ENCODE data around the gene LIG3. TPM values are rescaled to one million over a fixed set of nuclear protein-coding genes. Genes with fewer than 3 reads are reported as not detected.

Gene LIG3
- total and polyA plus RNA-seq, 2 of the 13 experiments (the other 11 are each of a cell fraction or from before 2014, with no cell fraction given): 34.4 to 36.2 TPM

DNA sequence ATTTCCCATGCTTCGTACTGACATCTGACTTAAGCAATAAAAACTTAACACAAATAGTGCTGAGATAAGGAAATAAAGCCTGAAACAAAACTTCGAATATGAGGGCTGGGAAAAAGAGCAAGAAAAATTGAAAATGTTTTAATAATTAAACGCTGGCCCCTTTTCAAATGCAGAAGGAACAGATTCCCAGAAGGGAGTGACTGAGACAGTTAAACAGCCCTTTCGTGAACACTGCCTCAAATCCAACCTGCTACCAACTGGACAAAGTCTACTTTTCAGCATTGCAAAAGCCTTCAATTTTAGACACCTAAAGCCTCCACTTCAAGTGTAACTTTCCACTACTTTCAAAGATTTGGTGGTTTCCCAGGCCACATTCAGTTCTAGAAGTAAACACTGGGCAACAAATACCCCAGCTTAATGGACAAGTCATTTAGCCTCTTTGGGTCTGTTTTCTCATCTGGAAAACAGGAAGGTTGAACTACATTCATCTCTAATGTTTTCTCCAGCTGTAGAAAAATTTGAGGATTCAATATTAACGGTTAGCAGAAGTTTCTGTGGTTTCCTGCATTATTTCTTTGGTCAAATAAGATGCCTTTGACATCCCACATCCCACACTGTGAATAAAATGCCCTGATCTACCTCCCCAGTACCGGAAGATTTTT is 71.4 kb downstream of the LIG3 start (continued):
- TF ChIP-seq FOXM1 (CRISPR knock-in tag; IDR thresholded peaks at IDR 0.05): no peak
- no peak for TF ChIP-seq SOX13 (IDR thresholded peaks at IDR 0.05)
- peak in 1 of 2 experiments; percentile 56; a peak in 1 of 4 replicates for TF ChIP-seq SOX13 (CRISPR knock-in tag; conservative IDR thresholded peaks at IDR 0.05 in 1 of 2, IDR thresholded peaks at IDR 0.05 in 1 of 2)
- TF ChIP-seq ZNF382 (CRISPR knock-in tag; IDR thresholded peaks at IDR 0.05; ENCODE audit: borderline replicate concordance): no peak
- no peak for TF ChIP-seq CREBL2 (CRISPR knock-in tag; IDR thresholded peaks at IDR 0.05; ENCODE audit: borderline replicate concordance)
- TF ChIP-seq HMGXB4 (CRISPR knock-in tag; IDR thresholded peaks at IDR 0.05; ENCODE audit: borderline replicate concordance in 1 of 2, low read depth in 1 of 2): 0 out of 4 replicates have a peak, but pooled peaks of 1 of the 2 experiments have one; percentile 10
- TF ChIP-seq, protein P1, sequence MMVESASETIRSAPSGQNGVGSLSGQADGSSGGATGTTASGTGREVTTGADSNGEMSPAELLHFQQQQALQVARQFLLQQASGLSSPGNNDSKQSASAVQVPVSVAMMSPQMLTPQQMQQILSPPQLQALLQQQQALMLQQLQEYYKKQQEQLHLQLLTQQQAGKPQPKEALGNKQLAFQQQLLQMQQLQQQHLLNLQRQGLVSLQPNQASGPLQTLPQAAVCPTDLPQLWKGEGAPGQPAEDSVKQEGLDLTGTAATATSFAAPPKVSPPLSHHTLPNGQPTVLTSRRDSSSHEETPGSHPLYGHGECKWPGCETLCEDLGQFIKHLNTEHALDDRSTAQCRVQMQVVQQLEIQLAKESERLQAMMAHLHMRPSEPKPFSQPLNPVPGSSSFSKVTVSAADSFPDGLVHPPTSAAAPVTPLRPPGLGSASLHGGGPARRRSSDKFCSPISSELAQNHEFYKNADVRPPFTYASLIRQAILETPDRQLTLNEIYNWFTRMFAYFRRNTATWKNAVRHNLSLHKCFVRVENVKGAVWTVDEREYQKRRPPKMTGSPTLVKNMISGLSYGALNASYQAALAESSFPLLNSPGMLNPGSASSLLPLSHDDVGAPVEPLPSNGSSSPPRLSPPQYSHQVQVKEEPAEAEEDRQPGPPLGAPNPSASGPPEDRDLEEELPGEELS (CRISPR knock-in tag; IDR thresholded peaks at IDR 0.05): peak; percentile 81
- TF ChIP-seq EP300 (IDR thresholded peaks at IDR 0.05; ENCODE audit: low read depth in 2 of 2, low read length in 2 of 2): peak in 1 of 2 experiments; percentile 65; a peak in 1 of 4 replicates
- no peak for TF ChIP-seq EP300 (CRISPR knock-in tag; IDR thresholded peaks at IDR 0.05; ENCODE audit: borderline replicate concordance)
- TF ChIP-seq ZSCAN9 (CRISPR knock-in tag; IDR thresholded peaks at IDR 0.05; ENCODE audit: borderline replicate concordance): no peak
- no peak for TF ChIP-seq ZHX1 (CRISPR knock-in tag; IDR thresholded peaks at IDR 0.05; ENCODE audit: low read depth)
- TF ChIP-seq, protein P2, sequence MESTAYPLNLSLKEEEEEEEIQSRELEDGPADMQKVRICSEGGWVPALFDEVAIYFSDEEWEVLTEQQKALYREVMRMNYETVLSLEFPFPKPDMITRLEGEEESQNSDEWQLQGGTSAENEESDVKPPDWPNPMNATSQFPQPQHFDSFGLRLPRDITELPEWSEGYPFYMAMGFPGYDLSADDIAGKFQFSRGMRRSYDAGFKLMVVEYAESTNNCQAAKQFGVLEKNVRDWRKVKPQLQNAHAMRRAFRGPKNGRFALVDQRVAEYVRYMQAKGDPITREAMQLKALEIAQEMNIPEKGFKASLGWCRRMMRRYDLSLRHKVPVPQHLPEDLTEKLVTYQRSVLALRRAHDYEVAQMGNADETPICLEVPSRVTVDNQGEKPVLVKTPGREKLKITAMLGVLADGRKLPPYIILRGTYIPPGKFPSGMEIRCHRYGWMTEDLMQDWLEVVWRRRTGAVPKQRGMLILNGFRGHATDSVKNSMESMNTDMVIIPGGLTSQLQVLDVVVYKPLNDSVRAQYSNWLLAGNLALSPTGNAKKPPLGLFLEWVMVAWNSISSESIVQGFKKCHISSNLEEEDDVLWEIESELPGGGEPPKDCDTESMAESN (CRISPR knock-in tag; conservative IDR thresholded peaks at IDR 0.05): no peak

Measured in HepG2 (cell line).